Activated CD4-positive, alpha-beta T cell treated with anti-CD3 and anti-CD28 coated beads, Interleukin-2, Interleukin-4, amounts not matched to agents 100 ng/mL and 50 ng/mL, durations not matched to agents 16 hours and 8 hours (primary cell): ENCODE measurements around the gene C2CD2.

Experiments used
- DNase-seq: peaks from one replicate; pipeline ENCODE4 v3.0.0-alpha.2; 2020; ENCODE audit warnings: low spot score

Gene C2CD2

DNA sequence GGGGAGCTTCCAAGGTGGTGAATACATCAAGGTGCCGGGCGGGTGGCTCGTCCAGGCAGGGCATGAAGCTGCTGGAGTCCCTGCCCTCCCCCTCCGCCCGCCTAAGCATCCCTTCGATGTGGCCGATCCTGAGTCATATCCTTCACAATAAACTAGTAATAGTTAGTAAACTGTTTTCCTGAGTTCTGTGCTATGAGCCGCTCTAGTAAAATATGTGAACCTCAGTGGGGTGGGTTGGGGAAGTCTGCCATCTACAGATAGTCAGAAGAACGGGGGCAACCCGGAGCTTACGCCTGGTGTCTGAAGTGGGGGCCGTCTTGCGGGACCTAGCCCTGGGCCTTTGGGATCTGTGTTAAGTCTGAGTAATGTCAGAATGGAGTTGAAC is 21.6 kb downstream of the C2CD2 start:
- no peak for DNase-seq

DNA sequence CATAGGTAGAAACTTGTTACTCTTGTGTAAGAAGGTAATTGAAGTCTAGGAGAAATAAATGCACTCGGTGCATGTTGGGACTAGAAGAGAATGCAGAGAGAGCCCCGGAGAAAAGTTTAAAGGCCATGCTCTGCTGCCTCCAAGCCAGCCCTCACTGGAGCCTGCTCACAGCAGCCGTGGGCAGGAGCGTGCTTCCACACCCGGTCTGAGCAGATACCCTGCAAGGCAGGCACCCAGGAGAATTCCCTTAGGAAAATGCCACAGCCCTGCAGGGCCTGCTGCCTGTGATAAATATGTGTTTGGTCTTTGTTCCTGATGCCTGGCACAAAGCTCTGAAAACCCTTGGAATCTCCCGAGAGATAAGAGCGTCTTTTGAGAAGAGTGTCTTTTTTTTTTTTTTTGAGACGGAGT is 22.8 kb downstream of the C2CD2 start:
- no peak for DNase-seq

DNA sequence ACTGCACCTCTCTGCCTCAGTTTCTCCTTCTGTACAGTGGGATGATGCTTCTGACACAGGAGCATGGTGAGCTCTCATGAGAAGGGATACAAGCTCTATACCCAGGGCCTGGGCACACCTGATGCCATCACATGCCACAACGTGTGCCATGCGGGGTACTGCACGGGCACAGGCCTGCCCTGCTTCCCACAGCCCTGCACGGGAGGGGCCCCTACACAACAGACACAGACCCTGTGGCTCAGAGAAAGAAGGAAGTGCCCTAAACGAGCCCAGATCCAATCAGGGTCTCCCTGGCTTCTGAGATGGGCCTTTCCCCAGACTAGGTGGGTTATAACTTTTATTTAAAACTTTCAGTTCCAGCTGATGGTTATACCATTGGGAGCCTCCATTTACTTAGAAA is 24.6 kb downstream of the C2CD2 start:
- no peak for DNase-seq

DNA sequence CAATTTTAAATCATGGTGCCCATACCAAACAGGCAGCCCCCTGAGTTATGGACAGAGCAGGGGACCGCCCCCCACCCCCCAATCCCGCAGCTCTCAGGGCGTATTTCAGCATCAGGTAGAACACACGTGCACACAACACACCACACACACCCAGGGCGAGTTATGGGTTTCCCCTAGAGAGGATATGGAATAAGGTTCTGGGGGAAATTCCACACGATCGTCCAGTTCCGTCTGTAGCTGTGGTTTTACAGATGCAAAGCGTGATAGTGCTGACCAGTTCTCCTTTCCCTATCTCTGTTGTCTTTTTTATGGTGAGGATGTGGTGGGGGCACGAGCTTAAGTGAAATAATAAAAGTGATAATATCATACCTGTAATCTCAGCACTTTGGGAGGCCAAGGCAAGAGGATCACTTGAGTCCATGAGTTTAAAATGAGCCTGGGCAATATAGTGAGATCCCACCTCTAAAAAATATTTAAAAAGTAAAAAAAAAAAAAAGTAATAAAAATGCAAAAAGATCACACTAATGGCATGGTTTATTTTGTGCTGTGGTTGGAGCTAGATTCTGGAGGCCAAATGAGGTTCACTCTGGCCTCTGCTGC is 25.1 kb downstream of the C2CD2 start:
- no peak for DNase-seq

DNA sequence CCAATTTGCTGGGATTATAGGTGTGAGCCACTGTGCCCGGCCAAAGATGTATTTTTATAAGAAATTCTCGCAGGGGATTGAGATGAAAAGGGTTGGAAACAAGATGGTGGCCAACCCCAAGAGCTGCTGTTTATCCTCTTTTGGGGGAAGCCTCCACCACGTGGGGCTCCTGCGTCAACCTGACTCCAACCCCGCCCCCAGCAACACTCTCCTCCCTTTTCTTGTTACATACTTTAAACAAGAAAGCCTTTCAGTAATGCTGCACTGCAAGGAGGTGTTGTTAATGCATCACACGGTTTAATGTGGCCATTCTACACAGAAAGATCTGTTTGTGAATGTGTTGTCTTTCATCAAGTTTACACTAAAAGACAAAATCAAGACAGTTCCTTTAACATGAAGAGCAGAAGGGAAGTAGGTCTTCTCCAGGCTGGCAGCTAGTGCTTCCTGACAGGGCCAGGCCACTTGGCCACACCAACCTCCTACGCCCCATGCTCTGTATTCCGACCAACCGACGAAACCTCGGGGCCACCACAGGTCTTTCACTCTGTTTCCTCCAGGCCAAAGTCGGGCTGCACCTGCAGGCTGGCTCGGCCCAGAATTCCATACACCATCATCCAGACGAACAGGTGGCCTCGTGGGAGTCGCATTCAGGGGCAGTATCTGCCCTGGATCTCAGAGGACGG is 25.9 kb downstream of the C2CD2 start:
- no peak for DNase-seq

DNA sequence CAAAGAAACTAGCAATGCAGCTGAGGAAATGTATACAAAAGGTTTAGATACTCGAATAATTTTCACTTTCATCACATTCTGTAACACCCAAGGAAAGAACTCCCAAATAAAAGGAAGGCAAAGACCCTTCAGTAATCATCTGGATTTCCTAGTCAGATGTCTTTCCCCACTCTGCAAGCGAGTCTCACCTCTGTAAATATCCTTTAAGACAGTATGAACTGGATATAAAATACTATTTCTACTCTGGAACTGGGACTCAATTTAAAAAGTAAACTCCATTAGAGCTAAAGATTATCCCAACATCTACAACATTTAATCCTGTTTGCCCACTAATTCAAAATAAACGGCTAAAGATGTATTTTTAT is 27.0 kb downstream of the C2CD2 start:
- DNase-seq = no peak

DNA sequence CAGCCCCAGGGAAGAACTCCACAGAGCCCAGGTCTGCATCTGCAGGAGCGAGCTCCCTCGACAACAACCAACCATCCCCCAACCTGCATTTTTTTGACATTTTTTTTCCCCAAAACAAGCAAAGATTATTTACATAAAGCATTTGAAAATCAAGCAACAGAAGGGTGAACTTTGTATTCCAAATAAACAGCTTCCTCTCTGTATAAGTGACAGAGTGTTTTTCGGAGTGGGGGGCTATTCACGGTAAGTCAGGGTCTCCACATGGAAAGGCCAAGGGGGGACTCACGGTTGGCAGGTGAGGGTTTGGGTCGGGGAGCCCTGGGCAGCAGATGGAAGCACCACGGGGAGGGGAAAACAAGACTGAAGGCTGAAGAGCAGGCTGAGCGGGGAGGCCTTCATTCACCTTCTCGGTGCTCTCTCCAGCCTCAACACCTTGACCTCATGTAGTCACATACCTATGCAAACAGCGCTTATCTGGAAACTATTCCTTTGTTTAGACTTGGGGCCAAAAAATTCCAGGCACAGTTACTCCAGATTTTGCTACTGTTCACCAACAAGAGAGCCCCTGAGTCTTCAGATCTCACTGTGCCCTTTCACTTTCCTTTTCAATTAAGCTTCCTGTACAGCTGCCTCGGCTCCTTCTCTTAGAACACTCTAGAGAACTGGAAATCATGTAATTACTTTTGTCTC is 27.6 kb downstream of the C2CD2 start:
- peak; percentile 64 for DNase-seq

DNA sequence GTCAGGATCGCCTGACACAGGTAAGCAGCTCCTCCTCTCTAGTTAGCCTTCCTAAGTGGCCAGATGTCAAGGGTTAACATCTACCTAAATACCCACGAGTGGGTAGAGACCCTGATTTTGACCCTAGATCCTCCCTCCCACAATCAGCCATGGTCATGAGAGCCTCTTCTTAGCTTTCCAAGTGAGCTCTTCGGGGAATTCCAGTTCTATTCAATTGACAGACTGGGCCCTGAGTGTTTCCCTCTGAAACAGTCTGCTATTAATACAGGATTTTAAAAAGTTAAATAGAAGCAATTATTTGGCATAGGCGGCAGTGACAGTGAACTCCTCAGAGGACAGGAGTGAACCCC is 28.1 kb downstream of the C2CD2 start:
- DNase-seq = no peak

DNA sequence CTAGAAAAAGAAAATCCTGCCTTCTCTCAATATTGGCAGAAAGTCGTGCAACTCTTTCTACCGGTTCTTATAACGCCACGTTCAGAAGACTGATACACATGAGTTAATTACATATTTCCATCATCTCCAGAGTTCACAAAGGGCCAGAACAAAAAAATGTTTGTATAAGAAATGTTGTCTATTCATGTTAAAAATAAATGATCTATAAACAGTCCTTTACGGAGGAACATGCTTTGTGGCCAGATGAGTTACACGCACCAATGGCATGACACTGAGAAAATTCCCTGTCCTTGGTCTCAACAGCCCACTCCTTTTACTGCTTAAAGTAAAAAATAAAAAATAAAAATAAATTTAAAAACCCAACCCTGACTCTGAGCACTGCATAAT is 29.5 kb downstream of the C2CD2 start:
- DNase-seq = no peak

DNA sequence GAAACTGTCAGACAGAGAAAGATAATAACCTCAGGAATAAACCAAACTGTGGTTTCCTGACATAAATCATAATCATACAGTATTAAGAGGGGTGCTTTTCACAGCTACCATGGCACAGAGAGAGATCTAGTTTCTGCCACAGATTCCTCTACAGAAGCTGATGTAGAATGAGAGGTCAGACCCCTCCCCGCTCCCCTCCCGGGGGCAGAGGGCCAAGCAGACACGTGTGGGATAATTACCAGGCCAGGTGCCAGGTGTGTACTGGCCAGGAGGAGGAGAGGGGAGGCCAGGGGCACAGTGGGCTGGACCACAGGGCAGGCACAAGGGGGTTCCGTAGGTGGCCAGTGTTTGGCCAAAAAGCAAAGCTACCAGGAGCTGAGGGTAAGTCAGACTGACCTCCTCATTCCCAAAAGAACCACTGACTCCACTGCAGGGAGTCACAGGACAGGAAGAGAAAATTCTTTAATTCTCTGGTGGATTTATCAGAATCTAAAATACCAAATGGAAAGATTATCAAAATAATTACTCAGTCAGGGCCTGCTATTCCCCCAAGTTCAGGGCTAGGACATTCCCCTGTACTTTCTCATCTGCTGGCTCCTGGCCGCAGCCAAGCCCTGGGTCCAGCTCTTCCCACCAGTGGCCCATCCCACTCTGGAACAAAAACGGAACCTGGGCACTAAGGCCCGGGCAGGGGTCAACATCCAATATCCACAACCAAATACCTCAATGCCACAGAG is 30.0 kb downstream of the C2CD2 start:
- peak; percentile 9 for DNase-seq

DNA sequence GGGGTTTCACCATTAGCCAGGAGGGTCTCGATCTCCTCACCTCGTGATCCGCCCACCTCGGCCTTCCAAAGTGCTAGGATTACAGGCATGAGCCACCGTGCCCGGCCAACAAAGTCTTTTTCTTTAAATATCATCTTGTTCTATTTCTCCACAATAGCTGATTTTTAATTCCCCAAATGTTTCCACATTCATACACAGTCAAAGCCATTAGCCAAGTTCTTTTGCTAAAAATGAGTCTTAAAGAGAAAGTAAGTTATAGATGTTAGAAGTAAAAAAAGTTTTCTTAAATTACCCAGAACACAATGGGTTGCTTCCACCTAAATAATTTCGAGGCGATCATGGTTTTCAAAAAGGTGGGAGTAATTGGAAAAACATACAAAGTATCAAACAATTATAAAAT is 30.6 kb downstream of the C2CD2 start:
- DNase-seq = no peak

DNA sequence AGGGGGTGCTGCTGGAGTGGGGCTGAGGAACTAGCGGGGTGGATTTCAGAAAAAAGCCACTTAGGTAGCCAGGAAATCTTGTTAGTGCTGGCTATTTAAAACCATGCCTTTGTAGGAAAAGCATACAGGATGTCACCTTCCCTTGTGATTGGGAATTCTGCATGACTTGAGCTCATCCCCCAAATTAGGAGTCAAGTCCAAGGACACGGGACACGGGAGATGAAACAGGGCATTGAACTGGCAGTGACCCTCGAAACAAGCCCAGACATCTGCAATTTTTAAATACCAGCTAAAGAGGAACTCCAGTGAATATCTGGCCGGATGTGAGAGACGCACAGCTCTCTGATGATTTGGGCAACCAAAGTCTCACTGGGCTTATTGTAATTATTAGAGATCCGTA is 32.8 kb downstream of the C2CD2 start:
- no peak for DNase-seq

DNA sequence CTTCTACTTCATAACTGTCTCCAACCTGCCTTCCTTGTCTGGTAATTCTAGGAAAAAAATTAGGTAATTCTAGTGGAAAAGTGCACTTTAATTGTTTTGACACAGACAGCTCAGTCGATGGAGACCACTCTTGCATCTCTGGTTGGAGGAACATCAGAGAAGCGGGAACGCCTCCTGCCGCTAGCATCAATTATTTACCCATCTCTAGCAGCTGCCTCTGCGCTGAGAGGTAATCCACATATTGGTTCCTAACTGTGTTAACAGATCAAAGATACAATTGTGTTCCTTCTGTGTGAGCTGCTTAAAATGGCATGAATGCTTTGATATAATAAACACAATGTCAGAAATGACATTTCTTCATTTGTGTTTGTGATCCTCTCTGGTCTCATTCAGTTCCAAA is 33.3 kb downstream of the C2CD2 start:
- DNase-seq = no peak

DNA sequence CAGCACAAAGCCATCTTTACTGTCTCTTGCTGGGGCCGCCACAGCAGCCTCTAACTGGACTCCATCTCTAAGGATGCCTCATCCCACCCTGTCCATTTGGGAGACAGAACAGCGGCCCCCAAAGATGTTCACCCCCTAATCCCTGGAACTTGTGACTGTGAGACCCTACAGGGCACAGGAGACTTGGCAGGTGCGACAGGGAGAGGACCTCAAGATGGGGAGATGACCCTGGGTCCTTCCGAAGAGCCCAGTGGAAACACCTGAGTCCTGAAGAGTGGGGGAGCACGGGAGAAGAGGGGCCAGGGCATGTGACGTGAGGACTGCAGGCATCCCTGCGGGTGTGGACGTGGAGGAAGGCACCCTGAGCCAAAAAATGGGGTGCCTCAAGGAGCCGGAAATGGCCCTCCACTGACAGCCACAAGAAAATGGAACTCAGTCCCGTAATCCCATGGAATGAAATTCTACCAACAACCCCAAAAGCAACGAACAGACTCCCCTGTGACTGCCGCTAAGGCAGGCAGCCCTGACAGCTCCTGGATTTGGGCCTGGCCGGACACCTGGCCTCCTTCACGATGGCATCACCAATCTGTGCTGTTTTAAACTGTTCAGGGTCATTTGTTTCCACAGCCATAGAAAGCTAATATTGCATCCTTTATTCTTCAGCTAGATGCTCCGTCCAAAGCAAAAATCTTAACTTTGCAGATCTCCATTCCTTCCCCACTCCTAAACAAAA is 34.0 kb downstream of the C2CD2 start:
- no peak for DNase-seq

DNA sequence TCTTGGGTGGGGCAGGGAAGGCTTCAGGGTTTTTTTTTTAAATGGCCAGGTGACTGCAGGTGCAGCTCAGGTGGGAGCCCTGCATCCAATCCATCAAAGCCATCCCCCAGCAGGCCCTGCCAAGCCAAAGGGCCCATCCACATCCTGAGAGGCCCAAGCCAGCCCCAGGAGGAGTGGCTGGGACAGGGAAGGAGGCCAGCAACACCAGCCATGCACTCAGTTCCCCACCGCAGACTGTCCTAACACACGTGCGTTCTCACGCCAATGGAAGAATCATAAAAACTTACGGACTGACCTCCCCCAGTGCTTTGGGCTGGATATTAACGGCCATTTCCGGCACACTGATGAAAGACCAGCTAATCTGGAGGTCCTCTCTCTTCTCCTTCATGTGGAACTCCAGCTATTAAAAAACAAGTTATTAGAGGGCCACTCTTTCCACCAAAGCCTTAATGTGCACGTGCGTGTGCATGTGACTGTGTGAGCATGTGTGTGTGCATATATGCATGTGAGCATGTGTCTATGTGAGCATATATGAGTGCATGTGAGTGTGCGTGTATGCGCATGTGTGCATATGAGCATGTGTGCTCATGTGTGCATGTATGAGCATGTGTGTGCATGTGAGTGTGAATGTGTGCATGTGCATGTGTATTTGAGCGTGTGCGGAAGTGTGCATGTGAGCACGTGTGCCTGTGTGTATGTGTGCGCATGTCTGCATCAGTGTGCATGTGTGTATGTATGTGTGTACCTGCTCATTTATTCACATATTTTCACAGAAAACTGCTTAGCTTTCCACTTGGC is 35.1 kb downstream of the C2CD2 start:
- DNase-seq = no peak

DNA sequence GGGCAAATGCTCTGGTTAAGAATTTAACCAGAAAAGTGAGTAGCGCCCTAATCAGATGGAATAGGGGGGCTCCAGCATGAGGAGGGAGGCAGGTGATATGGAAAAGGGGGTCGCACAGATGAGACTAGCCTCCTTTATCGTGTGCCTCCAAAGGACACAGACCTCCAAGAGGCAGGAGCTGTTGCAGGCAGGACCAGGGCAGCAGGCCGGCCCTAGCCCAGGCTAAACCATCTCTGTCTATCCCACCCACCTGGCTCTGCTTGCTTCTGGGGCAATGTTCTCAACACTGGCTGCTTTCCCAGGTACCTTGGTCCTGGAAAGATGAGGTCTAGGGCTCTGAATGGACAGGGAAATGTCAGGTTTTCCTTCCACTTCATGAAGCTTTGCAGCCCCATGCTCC is 36.3 kb downstream of the C2CD2 start:
- no peak for DNase-seq

DNA sequence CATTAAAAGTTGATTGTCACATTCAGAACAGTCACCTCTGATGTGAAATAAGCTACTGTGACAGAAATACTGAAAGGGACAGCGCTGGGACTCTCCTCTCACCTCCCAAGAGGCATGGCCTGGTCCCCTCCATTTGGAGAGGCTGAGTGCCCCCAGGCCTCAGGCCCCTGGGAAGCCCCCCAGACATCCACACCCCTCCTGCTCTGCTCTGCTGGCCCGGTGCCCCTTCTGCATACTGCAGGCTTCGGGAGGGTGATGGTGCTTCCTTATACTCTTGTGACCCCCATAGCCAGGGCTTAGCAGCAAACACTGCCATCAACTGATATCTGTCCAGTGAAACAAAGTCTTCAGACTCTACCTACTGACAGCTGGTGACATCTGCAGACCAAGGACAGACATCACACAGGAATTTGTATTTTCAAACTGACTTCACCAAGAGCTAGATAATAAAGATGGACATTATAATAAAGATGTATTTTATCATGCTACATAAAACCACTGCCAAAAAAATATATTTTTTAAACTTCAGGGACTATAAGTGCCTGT is 36.9 kb downstream of the C2CD2 start:
- no peak for DNase-seq

DNA sequence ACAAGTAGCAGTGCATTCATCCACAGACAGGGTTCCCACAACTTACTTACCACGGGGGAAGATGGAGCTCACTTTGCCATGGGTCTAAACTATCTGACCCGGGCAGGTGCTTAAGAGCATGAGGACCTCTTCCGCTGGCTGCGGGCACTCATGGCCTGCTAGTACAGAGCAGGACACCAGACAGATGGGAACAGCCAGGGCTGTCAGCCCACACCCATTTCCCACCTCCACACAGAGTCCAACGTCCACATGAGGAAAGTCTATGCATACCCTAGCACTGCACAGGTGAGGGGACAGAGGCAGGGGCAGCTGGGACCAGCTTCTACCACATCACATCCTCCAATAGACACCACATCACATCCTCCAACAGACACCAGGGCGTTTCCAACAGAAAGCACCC is 38.9 kb downstream of the C2CD2 start:
- no peak for DNase-seq

DNA sequence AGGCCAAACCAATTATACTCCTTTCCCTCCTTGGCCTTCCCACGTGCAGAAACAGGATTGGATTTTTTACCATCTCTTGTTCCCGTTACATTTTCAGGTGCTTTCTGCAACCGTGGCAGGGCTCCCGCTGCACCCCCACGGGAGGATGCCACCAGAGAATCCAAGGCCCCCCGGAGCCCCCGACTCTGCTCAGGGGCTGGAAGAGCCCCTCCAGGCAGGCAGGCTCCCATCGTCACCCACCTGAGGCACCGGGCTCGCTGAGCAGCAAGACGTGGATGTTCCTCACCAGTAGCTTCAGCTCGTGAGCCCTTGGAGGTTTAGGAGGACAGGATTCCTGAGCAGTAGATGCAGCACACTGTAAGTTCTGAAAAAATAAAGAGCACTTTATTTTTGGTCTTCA is 39.5 kb downstream of the C2CD2 start:
- DNase-seq = no peak

DNA sequence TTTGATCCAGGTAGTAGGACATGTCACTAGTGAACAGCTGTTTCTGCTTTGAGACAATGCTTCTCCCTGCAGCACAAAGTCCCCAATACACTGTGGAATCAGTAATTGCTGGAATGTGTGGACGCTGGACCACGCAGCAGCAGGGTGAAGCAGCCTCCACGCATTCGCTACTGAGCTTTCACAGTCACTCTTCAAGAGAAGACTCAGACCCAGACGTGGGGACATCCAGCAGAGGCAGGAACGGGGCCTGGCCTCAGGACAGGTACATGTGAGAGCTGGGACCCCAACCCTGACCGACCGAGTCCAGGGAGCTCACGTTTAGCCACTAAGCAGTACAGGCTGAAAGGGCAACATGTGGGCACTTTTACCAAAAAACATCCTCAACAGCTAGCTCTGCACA is 40.6 kb downstream of the C2CD2 start:
- no peak for DNase-seq

DNA sequence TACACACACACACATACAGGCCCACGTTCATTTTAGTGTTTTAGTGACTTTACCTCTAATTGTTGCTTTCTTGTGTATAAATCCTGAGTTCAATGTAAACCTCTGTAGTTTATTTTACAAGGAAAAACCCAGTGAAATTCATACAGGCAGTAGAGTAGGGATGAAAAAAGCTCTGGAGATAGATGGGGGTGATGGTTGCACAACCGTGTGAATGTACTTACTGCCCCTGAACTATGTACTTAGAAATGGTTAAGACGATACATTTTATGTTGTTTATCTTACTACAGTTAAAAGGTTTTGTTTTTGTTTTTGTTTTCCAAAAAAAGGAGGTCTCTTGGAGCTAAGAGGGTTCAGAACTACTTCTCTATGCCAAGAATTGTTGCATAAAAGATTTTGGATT is 45.0 kb downstream of the C2CD2 start:
- DNase-seq = no peak
